Peyer's patch (tissue), 4 donors: ENCODE data around the gene FAR2.

Experiments
- CTCF ChIP-seq, 6 experiments: fragments of 450-650 bp in 4 of 6; fragments of 200-600 bp in 2 of 6; sonication (generic) in 1 of 6; IDR thresholded peaks; one replicate each; pipeline ENCODE4 v1.5.1; 2017 to 2019; ENCODE audit warnings: antibody characterized with exemption in 6 of 6, mild to moderate bottlenecking in 3 of 6, moderate library complexity in 1 of 6
- POLR2A ChIP-seq, 2 donors: fragments of 450-650 bp; IDR thresholded peaks; one replicate each; pipeline ENCODE4 v1.5.1; 2017; ENCODE audit warnings: antibody characterized with exemption in 2 of 2, mild to moderate bottlenecking in 2 of 2, moderate library complexity in 2 of 2

GRCh38 chr12:29310899-29311298, 161.8 kb downstream of the FAR2 start:
- TF ChIP-seq CTCF (IDR thresholded peaks at IDR 0.05) (peak in 3 of 6 experiments; percentile 13 to 30 (median 24)), POLR2A (IDR thresholded peaks at IDR 0.05) (no peak)
